Measurements from ENCODE around the gene B3GNT7.

- TF ChIP-seq POLR2AphosphoS5 (IDR thresholded peaks at IDR 0.05; ENCODE audit: low read depth) = no peak
- TF ChIP-seq CTCF (IDR thresholded peaks at IDR 0.05; ENCODE audit: insufficient read depth, low read length) = no peak
- no peak for TF ChIP-seq SPI1 (IDR thresholded peaks at IDR 0.05; ENCODE audit: borderline replicate concordance, low read depth)
- TF ChIP-seq GABPA (IDR thresholded peaks at IDR 0.05; ENCODE audit: low read depth) = no peak
These were observed 20.7 kb upstream of the B3GNT7 start for GRCh38 chr2:231374771-231375170.
